ENCODE data around the gene UBE2Z. TPM values are rescaled to one million over a fixed set of nuclear protein-coding genes. Genes with fewer than 3 reads are reported as not detected.

UBE2Z gene
- total and polyA plus RNA-seq, 2 of the 13 experiments (the other 11 are each of a cell fraction or from before 2014, with no cell fraction given): 63.2 to 122 TPM

DNA sequence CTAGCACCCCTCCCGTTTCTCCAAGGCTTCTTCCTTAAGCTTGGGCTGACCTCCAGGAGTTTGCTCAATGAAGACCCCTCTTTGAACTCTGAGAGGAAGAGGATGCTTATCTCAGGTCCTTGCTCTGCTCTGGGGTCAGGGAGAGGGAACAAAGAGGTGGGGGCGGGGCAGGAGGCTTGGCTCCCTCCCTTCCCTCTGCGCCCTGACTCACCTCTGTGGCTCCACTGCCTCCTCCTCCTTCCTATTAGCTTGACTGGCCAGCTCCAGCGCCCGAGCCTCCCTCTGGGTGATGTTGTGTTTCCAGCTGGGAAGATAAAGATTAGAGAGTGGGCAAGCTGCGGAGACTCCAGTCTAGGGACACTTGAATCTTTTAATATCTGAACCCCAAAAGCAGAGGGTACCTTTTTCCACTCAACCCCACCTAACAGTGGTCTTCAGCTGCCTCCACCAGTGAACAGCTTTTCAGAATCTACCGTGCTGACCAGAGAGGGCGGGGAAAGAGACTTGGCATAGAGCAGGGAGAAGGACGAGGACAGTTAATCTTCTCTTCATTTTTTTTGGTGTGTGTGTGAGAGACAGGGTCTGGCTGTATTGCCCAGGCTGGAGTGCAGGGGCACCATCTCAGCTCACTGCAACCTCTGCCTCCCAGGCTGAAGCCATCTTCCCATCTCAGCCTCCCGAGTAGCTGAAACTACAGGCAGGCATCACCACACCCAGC is 53.5 kb downstream of the UBE2Z start (continued):
- TF ChIP-seq, protein P1, sequence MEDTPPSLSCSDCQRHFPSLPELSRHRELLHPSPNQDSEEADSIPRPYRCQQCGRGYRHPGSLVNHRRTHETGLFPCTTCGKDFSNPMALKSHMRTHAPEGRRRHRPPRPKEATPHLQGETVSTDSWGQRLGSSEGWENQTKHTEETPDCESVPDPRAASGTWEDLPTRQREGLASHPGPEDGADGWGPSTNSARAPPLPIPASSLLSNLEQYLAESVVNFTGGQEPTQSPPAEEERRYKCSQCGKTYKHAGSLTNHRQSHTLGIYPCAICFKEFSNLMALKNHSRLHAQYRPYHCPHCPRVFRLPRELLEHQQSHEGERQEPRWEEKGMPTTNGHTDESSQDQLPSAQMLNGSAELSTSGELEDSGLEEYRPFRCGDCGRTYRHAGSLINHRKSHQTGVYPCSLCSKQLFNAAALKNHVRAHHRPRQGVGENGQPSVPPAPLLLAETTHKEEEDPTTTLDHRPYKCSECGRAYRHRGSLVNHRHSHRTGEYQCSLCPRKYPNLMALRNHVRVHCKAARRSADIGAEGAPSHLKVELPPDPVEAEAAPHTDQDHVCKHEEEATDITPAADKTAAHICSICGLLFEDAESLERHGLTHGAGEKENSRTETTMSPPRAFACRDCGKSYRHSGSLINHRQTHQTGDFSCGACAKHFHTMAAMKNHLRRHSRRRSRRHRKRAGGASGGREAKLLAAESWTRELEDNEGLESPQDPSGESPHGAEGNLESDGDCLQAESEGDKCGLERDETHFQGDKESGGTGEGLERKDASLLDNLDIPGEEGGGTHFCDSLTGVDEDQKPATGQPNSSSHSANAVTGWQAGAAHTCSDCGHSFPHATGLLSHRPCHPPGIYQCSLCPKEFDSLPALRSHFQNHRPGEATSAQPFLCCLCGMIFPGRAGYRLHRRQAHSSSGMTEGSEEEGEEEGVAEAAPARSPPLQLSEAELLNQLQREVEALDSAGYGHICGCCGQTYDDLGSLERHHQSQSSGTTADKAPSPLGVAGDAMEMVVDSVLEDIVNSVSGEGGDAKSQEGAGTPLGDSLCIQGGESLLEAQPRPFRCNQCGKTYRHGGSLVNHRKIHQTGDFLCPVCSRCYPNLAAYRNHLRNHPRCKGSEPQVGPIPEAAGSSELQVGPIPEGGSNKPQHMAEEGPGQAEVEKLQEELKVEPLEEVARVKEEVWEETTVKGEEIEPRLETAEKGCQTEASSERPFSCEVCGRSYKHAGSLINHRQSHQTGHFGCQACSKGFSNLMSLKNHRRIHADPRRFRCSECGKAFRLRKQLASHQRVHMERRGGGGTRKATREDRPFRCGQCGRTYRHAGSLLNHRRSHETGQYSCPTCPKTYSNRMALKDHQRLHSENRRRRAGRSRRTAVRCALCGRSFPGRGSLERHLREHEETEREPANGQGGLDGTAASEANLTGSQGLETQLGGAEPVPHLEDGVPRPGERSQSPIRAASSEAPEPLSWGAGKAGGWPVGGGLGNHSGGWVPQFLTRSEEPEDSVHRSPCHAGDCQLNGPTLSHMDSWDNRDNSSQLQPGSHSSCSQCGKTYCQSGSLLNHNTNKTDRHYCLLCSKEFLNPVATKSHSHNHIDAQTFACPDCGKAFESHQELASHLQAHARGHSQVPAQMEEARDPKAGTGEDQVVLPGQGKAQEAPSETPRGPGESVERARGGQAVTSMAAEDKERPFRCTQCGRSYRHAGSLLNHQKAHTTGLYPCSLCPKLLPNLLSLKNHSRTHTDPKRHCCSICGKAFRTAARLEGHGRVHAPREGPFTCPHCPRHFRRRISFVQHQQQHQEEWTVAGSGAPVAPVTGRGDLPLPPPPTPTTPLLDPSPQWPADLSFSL (CRISPR knock-in tag; IDR thresholded peaks at IDR 0.05): 0 out of 2 replicates have a peak, but pooled peaks have one; percentile 33
- TF ChIP-seq NAIF1 (CRISPR knock-in tag; IDR thresholded peaks at IDR 0.05; ENCODE audit: borderline replicate concordance): no peak; the same call in 1 of the 2 replicates
- peak; percentile 75 for TF ChIP-seq ZSCAN25 (CRISPR knock-in tag; IDR thresholded peaks at IDR 0.05)
- peak; percentile 31; the same call in 1 of the 2 replicates for TF ChIP-seq ZNF614 (CRISPR knock-in tag; IDR thresholded peaks at IDR 0.05; ENCODE audit: borderline replicate concordance)
- TF ChIP-seq DNMT1 (CRISPR knock-in tag; IDR thresholded peaks at IDR 0.05): no peak
- TF ChIP-seq, protein P2, sequence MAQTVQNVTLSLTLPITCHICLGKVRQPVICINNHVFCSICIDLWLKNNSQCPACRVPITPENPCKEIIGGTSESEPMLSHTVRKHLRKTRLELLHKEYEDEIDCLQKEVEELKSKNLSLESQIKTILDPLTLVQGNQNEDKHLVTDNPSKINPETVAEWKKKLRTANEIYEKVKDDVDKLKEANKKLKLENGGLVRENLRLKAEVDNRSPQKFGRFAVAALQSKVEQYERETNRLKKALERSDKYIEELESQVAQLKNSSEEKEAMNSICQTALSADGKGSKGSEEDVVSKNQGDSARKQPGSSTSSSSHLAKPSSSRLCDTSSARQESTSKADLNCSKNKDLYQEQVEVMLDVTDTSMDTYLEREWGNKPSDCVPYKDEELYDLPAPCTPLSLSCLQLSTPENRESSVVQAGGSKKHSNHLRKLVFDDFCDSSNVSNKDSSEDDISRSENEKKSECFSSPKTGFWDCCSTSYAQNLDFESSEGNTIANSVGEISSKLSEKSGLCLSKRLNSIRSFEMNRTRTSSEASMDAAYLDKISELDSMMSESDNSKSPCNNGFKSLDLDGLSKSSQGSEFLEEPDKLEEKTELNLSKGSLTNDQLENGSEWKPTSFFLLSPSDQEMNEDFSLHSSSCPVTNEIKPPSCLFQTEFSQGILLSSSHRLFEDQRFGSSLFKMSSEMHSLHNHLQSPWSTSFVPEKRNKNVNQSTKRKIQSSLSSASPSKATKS (CRISPR knock-in tag; IDR thresholded peaks at IDR 0.05): no peak
- no peak for TF ChIP-seq THAP8 (CRISPR knock-in tag; IDR thresholded peaks at IDR 0.05; ENCODE audit: borderline replicate concordance)
- TF ChIP-seq NFKBIZ (CRISPR knock-in tag; IDR thresholded peaks at IDR 0.05): 0 out of 2 replicates have a peak, but pooled peaks have one; percentile 20
- peak; percentile 12; the same call in 1 of the 2 replicates for TF ChIP-seq SOX5 (CRISPR knock-in tag; IDR thresholded peaks at IDR 0.05; ENCODE audit: borderline replicate concordance)
- TF ChIP-seq KLF11 (CRISPR knock-in tag; IDR thresholded peaks at IDR 0.05): no peak
- TF ChIP-seq ZNF749 (CRISPR knock-in tag; IDR thresholded peaks at IDR 0.05; ENCODE audit: borderline replicate concordance): no peak
- no peak for TF ChIP-seq ZNF431 (CRISPR knock-in tag; IDR thresholded peaks at IDR 0.05; ENCODE audit: borderline replicate concordance, low read depth)
- no peak for TF ChIP-seq NR3C1 (CRISPR knock-in tag; IDR thresholded peaks at IDR 0.05)
- TF ChIP-seq ZNF747 (CRISPR knock-in tag; IDR thresholded peaks at IDR 0.05; ENCODE audit: borderline replicate concordance): no peak
- TF ChIP-seq ZNF720 (CRISPR knock-in tag; IDR thresholded peaks at IDR 0.05): peak; percentile 14; the same call in 1 of the 2 replicates
- TF ChIP-seq PRMT3 (CRISPR knock-in tag; IDR thresholded peaks at IDR 0.05; ENCODE audit: borderline replicate concordance, low read depth): no peak
- TF ChIP-seq ZNF326 (CRISPR knock-in tag; IDR thresholded peaks at IDR 0.05; ENCODE audit: borderline replicate concordance): no peak

Measured in HepG2 (cell line).